AG09309 (cell line): Measurements from ENCODE around the gene PDSS1.

ENCODE experiments used
- DNase-seq: peaks from one replicate; pipeline ENCODE4 v3.0.0-alpha.2; 2010; ENCODE audit warnings: low read depth
- H3K4me3 ChIP-seq: 2 replicates; pipeline ENCODE4 v1.5.1; 2011; ENCODE audit warnings: mild to moderate bottlenecking, low read depth, low read length, moderate library complexity; ENCODE audit not compliant: control insufficient read depth
- CTCF ChIP-seq: IDR thresholded peaks from 2 replicates; pipeline ENCODE4 v1.5.1; 2011; ENCODE audit warnings: mild to moderate bottlenecking, low read depth, low read length, inconsistent platforms; ENCODE audit not compliant: insufficient read depth, control insufficient read depth; ENCODE audit errors: missing control alignments

PDSS1 gene

GRCh38 chr10:26743841-26744240 is 46.3 kb downstream of the PDSS1 start:
- DNase-seq: no peak
- TF ChIP-seq CTCF: no peak
- no peak overlapping the region for H3K4me3 ChIP-seq

GRCh38 chr10:26746061-26746460 is 48.6 kb downstream of the PDSS1 start:
- no peak for DNase-seq
- no peak overlapping the region for H3K4me3 ChIP-seq
- TF ChIP-seq CTCF: no peak

GRCh38 chr10:26755443-26755903 is 58.0 kb downstream of the PDSS1 start:
- H3K4me3 ChIP-seq: no peak overlapping the region
- no peak for TF ChIP-seq CTCF
- no peak for DNase-seq

GRCh38 chr10:26759008-26759407 is 61.5 kb downstream of the PDSS1 start:
- H3K4me3 ChIP-seq: no peak overlapping the region
- DNase-seq: no peak
- no peak for TF ChIP-seq CTCF

- TF ChIP-seq CTCF: no peak
- H3K4me3 ChIP-seq: no peak overlapping the region
- no peak for DNase-seq
Measured at GRCh38 chr10:26765549-26765948, 68.0 kb downstream of the PDSS1 start.

- no peak for DNase-seq
Measured at GRCh38 chr10:26770069-26770468, 72.6 kb downstream of the PDSS1 start.

More at GRCh38 chr10:26770069-26770468, 72.6 kb downstream of the PDSS1 start:
- TF ChIP-seq CTCF: no peak
- no peak overlapping the region for H3K4me3 ChIP-seq
